CD4-positive, alpha-beta T cell treated with Interferon alpha-2 for 1 hour (primary cell): ENCODE measurements around the gene TNS2.
"Not testable (repeated sequence)": the region's sequence is repeated elsewhere in the genome, so short reads cannot be mapped to it uniquely, and the experiment has no call there.

Experiments
- DNase-seq, 2 donors: peaks; one replicate each; pipeline ENCODE4 v3.0.0-alpha.2; 2020 to 2022

Gene TNS2

GRCh38 chr12:53049571-53050318 is at the start of gene TNS2:
TSS of gene TNS2 (plus strand) at chr12:53050065. CDS start at chr12:53050186, 121 bp downstream.
- no peak for DNase-seq

- DNase-seq: no peak
Observed at GRCh38 chr12:53004178-53004577, 45.7 kb upstream of the TNS2 start.

- no peak for DNase-seq
Observed at GRCh38 chr12:53004582-53004981, 45.3 kb upstream of the TNS2 start.

- DNase-seq: peak in 1 of 2 donors; percentile 8
Observed at GRCh38 chr12:53005215-53005985, 44.5 kb upstream of the TNS2 start.

- peak; percentile 100 for DNase-seq
Observed at GRCh38 chr12:53005986-53006809, 43.7 kb upstream of the TNS2 start, which contains the start of gene EIF4B. TSS of gene EIF4B (plus strand) at chr12:53006456. CDS start at chr12:53006484, 28 bp downstream.

- DNase-seq: peak; percentile 76 to 81
Observed at GRCh38 chr12:53006810-53007309, 43.0 kb upstream of the TNS2 start.

- DNase-seq: no peak
Observed at GRCh38 chr12:53007343-53007742, 42.5 kb upstream of the TNS2 start.

GRCh38 chr12:53008760-53009159 is 41.1 kb upstream of the TNS2 start:
- DNase-seq: not testable (repeated sequence)

GRCh38 chr12:53010955-53011354 is 38.9 kb upstream of the TNS2 start:
- DNase-seq: no peak

- no peak for DNase-seq
Observed at GRCh38 chr12:53011889-53012288, 38.0 kb upstream of the TNS2 start.

GRCh38 chr12:53012928-53013327 is 36.9 kb upstream of the TNS2 start:
- no peak for DNase-seq

GRCh38 chr12:53014709-53015108 is 35.2 kb upstream of the TNS2 start:
- DNase-seq: no peak

GRCh38 chr12:53025250-53025649 is 24.6 kb upstream of the TNS2 start:
- DNase-seq: no peak

- not testable (repeated sequence) for DNase-seq
Observed at GRCh38 chr12:53027014-53027413, 22.9 kb upstream of the TNS2 start.

- no peak for DNase-seq
Observed at GRCh38 chr12:53031616-53032015, 18.2 kb upstream of the TNS2 start.

GRCh38 chr12:53033832-53034231 is 16.0 kb upstream of the TNS2 start:
- DNase-seq: not testable (repeated sequence)

GRCh38 chr12:53034459-53034858 is 15.4 kb upstream of the TNS2 start:
- DNase-seq: no peak

GRCh38 chr12:53036802-53037201 is 13.1 kb upstream of the TNS2 start:
- DNase-seq: no peak

- no peak for DNase-seq
Observed at GRCh38 chr12:53039851-53040250, 10.0 kb upstream of the TNS2 start.

- no peak for DNase-seq
Observed at GRCh38 chr12:53042607-53043454, 7.0 kb upstream of the TNS2 start.

- no peak for DNase-seq
Observed at GRCh38 chr12:53044052-53044581, 5.7 kb upstream of the TNS2 start.
